VCaP (cell line): ENCODE measurements around the gene EIF2S3.
"Not testable (repeated sequence)": the region's sequence is repeated elsewhere in the genome, so short reads cannot be mapped to it uniquely, and the experiment has no call there.

ENCODE experiments used
- H3K27ac ChIP-seq: fragments of 450-650 bp; 2 replicates; pipeline ENCODE4 v1.5.1; 2017
- CTCF ChIP-seq: fragments of 450-650 bp; conservative IDR thresholded peaks from 2 replicates; pipeline ENCODE4 v1.5.1; 2017; ENCODE audit warnings: mild to moderate bottlenecking, moderate library complexity

EIF2S3 gene

GRCh38 chrX:24027086-24027485 is 27.7 kb upstream of the EIF2S3 start, which contains the start of gene KLHL15:
KLHL15 (minus strand) TSS chrX:24027186; CDS start chrX:24006693, 20,493 bp downstream.
- peak within 1 kb of the TSS; percentile 93 for H3K27ac ChIP-seq
- TF ChIP-seq CTCF, result no peak

- H3K27ac ChIP-seq, result no peak overlapping the region
- no peak for TF ChIP-seq CTCF
Measured at GRCh38 chrX:24027985-24028384, 26.8 kb upstream of the EIF2S3 start.

GRCh38 chrX:24030597-24030996 is 24.2 kb upstream of the EIF2S3 start:
- H3K27ac ChIP-seq, result no peak overlapping the region
- no peak for TF ChIP-seq CTCF

- no peak overlapping the region for H3K27ac ChIP-seq
- TF ChIP-seq CTCF, result no peak
Measured at GRCh38 chrX:24034485-24034884, 20.3 kb upstream of the EIF2S3 start.

GRCh38 chrX:24037729-24038128 is 17.0 kb upstream of the EIF2S3 start:
- TF ChIP-seq CTCF, result no peak
- no peak overlapping the region for H3K27ac ChIP-seq

GRCh38 chrX:24046060-24046459 is 8.7 kb upstream of the EIF2S3 start:
- H3K27ac ChIP-seq, result not testable (repeated sequence)

- H3K27ac ChIP-seq, result not testable (repeated sequence)
Measured at GRCh38 chrX:24049643-24050042, 5.1 kb upstream of the EIF2S3 start.

GRCh38 chrX:24050522-24051318 is 4.0 kb upstream of the EIF2S3 start:
- not testable (repeated sequence) for H3K27ac ChIP-seq

- H3K27ac ChIP-seq, result no peak overlapping the region; the same call in 1 of the 2 replicates
- no peak for TF ChIP-seq CTCF
Measured at GRCh38 chrX:24055043-24055356, 244 bp downstream of the EIF2S3 start.
